GM12864 (cell line): ENCODE results near the gene CFAP97D1.

Experiments
- DNase-seq: peaks from one replicate; pipeline ENCODE4 v3.0.0-alpha.2; 2011; ENCODE audit warnings: low read depth
- H3K4me3 ChIP-seq: 2 replicates; pipeline ENCODE4 v1.5.1; 2011; ENCODE audit warnings: mild to moderate bottlenecking, low read depth, low read length, control low read depth
- CTCF ChIP-seq: IDR thresholded peaks from 2 replicates; pipeline ENCODE4 v1.5.1; 2011; ENCODE audit warnings: low read depth, mild to moderate bottlenecking, moderate library complexity, low read length, control low read depth, inconsistent platforms; ENCODE audit errors: missing control alignments

CFAP97D1 gene

GRCh38 chr17:43812396-43813265, 32.4 kb downstream of the CFAP97D1 start:
- no peak overlapping the region for H3K4me3 ChIP-seq
- TF ChIP-seq CTCF, result no peak
- DNase-seq, result no peak

GRCh38 chr17:43813386-43813785, 33.2 kb downstream of the CFAP97D1 start:
- no peak overlapping the region for H3K4me3 ChIP-seq
- DNase-seq, result no peak
- TF ChIP-seq CTCF, result no peak

GRCh38 chr17:43814026-43814425, 33.8 kb downstream of the CFAP97D1 start:
- DNase-seq, result no peak
- H3K4me3 ChIP-seq, result no peak overlapping the region
- TF ChIP-seq CTCF, result no peak

GRCh38 chr17:43814714-43815113, 34.5 kb downstream of the CFAP97D1 start:
- no peak overlapping the region for H3K4me3 ChIP-seq
- no peak for TF ChIP-seq CTCF
- DNase-seq, result no peak

GRCh38 chr17:43816336-43817320, 36.4 kb downstream of the CFAP97D1 start:
- no peak for DNase-seq
- no peak overlapping the region for H3K4me3 ChIP-seq
- TF ChIP-seq CTCF, result no peak

- DNase-seq, result no peak
- H3K4me3 ChIP-seq, result no peak overlapping the region
- TF ChIP-seq CTCF, result no peak
Measured at GRCh38 chr17:43817826-43818225, 37.6 kb downstream of the CFAP97D1 start.
